ENCODE measurements around the gene MKRN3. TPM values are rescaled to one million over a fixed set of nuclear protein-coding genes. Genes with fewer than 3 reads are reported as not detected.
A peak's percentile ranks its signal among the peaks of the same experiment; 100 is the strongest.

Gene MKRN3
- total and polyA plus RNA-seq, 4 donors = 0.30 to 0.40 TPM; not detected in 2

GRCh38 chr15:23524816-23525215 lies 40.7 kb upstream of the MKRN3 start:
- no peak overlapping the region for H3K9ac ChIP-seq (ENCODE audit: insufficient read depth in 1 of 2, low read length in 2 of 2)
- DNase-seq (no peak), ATAC-seq (ENCODE audit: insufficient read depth, low FRiP score) (no peak)
- no peaks in the 10 kb centered on the region for H3K27me3 ChIP-seq (ENCODE audit: control insufficient read depth in 3 of 3, insufficient read depth in 3 of 3, low read length in 2 of 3)
- TF ChIP-seq CTCF (IDR thresholded peaks at IDR 0.05; ENCODE audit: control extremely low read depth, extremely low read depth) = no peak
- WGBS, 2 donors = 68% methylated on average over 3 of the region's 3 CpGs
- no peaks in the 10 kb centered on the region for H3K36me3 ChIP-seq (ENCODE audit: control insufficient read depth in 4 of 4, insufficient read depth in 4 of 4, low read length in 4 of 4)
- peaks cover 0 to 2% (median 0%) of the 10 kb centered on the region in 4 donors for H3K9me3 ChIP-seq (ENCODE audit: control insufficient read depth in 4 of 4, insufficient read depth in 3 of 4, low read length in 3 of 4)
- H3K4me3 ChIP-seq = no peak overlapping the region
- no peaks in the 10 kb centered on the region for H3K4me1 ChIP-seq (ENCODE audit: control insufficient read depth in 5 of 5, insufficient read depth in 5 of 5, low read length in 5 of 5)
- no peak overlapping the region for H3K27ac ChIP-seq (ENCODE audit: low read depth in 1 of 2, low read length in 1 of 2)

- Histone ChIP-seq H3K4me3 (no peak overlapping the region), H3K4me1 (ENCODE audit: control insufficient read depth in 5 of 5, insufficient read depth in 5 of 5, low read length in 5 of 5) (no peaks in the 10 kb centered on the region), H3K9me3 (ENCODE audit: control insufficient read depth in 4 of 4, insufficient read depth in 3 of 4, low read length in 3 of 4) (no peaks in the 10 kb centered on the region), H3K36me3 (ENCODE audit: control insufficient read depth in 4 of 4, insufficient read depth in 4 of 4, low read length in 4 of 4) (no peaks in the 10 kb centered on the region), H3K27me3 (ENCODE audit: control insufficient read depth in 3 of 3, insufficient read depth in 3 of 3, low read length in 2 of 3) (no peaks in the 10 kb centered on the region), H3K27ac (ENCODE audit: low read depth in 1 of 2, low read length in 1 of 2) (no peak overlapping the region), H3K9ac (ENCODE audit: insufficient read depth in 1 of 2, low read length in 2 of 2) (no peak overlapping the region)
- ATAC-seq (ENCODE audit: insufficient read depth, low FRiP score) (no peak), DNase-seq (no peak)
- WGBS, 2 donors = 77 to 82% methylated on average over 2 of the region's 2 CpGs
- TF ChIP-seq CTCF (IDR thresholded peaks at IDR 0.05; ENCODE audit: control extremely low read depth, extremely low read depth) = no peak
Observed at GRCh38 chr15:23529891-23530290, 35.6 kb upstream of the MKRN3 start.

GRCh38 chr15:23532024-23532423 lies 33.5 kb upstream of the MKRN3 start:
- Histone ChIP-seq H3K9ac (ENCODE audit: insufficient read depth in 1 of 2, low read length in 2 of 2) (no peak overlapping the region), H3K36me3 (ENCODE audit: control insufficient read depth in 4 of 4, insufficient read depth in 4 of 4, low read length in 4 of 4) (no peaks in the 10 kb centered on the region), H3K9me3 (ENCODE audit: control insufficient read depth in 4 of 4, insufficient read depth in 3 of 4, low read length in 3 of 4) (peaks cover 0 to 4% (median 0%) of the 10 kb centered on the region in 4 donors), H3K4me1 (ENCODE audit: control insufficient read depth in 5 of 5, insufficient read depth in 5 of 5, low read length in 5 of 5) (no peaks in the 10 kb centered on the region), H3K27ac (ENCODE audit: low read depth in 1 of 2, low read length in 1 of 2) (no peak overlapping the region), H3K27me3 (ENCODE audit: control insufficient read depth in 3 of 3, insufficient read depth in 3 of 3, low read length in 2 of 3) (no peaks in the 10 kb centered on the region), H3K4me3 (no peak overlapping the region)
- ATAC-seq (ENCODE audit: insufficient read depth, low FRiP score) (no peak), DNase-seq (peak in 2 of 3 donors; percentile 33 to 47)
- WGBS, 2 donors = 79 to 81% methylated on average over 4 of the region's 4 CpGs
- no peak for TF ChIP-seq CTCF (IDR thresholded peaks at IDR 0.05; ENCODE audit: control extremely low read depth, extremely low read depth)

- Histone ChIP-seq H3K4me1 (ENCODE audit: control insufficient read depth in 5 of 5, insufficient read depth in 5 of 5, low read length in 5 of 5) (no peaks in the 10 kb centered on the region), H3K9ac (ENCODE audit: insufficient read depth in 1 of 2, low read length in 2 of 2) (no peak overlapping the region), H3K4me3 (no peak overlapping the region), H3K27me3 (ENCODE audit: control insufficient read depth in 3 of 3, insufficient read depth in 3 of 3, low read length in 2 of 3) (no peaks in the 10 kb centered on the region), H3K36me3 (ENCODE audit: control insufficient read depth in 4 of 4, insufficient read depth in 4 of 4, low read length in 4 of 4) (no peaks in the 10 kb centered on the region), H3K9me3 (ENCODE audit: control insufficient read depth in 4 of 4, insufficient read depth in 3 of 4, low read length in 3 of 4) (peaks cover 0 to 4% (median 0%) of the 10 kb centered on the region in 4 donors), H3K27ac (ENCODE audit: low read depth in 1 of 2, low read length in 1 of 2) (no peak overlapping the region)
- 63 to 67% methylated on average over 3 of the region's 3 CpGs for WGBS, 2 donors
- TF ChIP-seq CTCF (IDR thresholded peaks at IDR 0.05; ENCODE audit: control extremely low read depth, extremely low read depth) = no peak
- no peak for DNase-seq
- no peak for ATAC-seq (ENCODE audit: insufficient read depth, low FRiP score)
Observed at GRCh38 chr15:23536659-23537058, 28.8 kb upstream of the MKRN3 start.
